Middle frontal gyrus (tissue), 1 donor: Measurements from ENCODE around the gene TUBB2B.

Source experiments
- DNase-seq: peaks from one replicate; pipeline ENCODE4 v3.0.0-alpha.2; 2015; ENCODE audit warnings: low spot score; ENCODE audit errors: extremely low spot score

TUBB2B gene

GRCh38 chr6:3235486-3235885 lies 8.0 kb upstream of the TUBB2B start:
- no peak for DNase-seq

- no peak for DNase-seq
Observed at GRCh38 chr6:3233904-3234303, 6.5 kb upstream of the TUBB2B start.

GRCh38 chr6:3233321-3233720 lies 5.9 kb upstream of the TUBB2B start:
- DNase-seq: no peak

GRCh38 chr6:3232017-3232945 lies 4.8 kb upstream of the TUBB2B start:
- DNase-seq: no peak

- DNase-seq: peak; percentile 66
Observed at GRCh38 chr6:3231247-3232016, 4.0 kb upstream of the TUBB2B start.

- peak; percentile 27 for DNase-seq
Observed at GRCh38 chr6:3230900-3231246, 3.4 kb upstream of the TUBB2B start.

GRCh38 chr6:3230256-3230882 lies 2.9 kb upstream of the TUBB2B start:
- DNase-seq: no peak

- no peak for DNase-seq
Observed at GRCh38 chr6:3229566-3230178, 2.2 kb upstream of the TUBB2B start.

- DNase-seq: no peak
Observed at GRCh38 chr6:3228771-3229565, 1.5 kb upstream of the TUBB2B start.

GRCh38 chr6:3228046-3228671 lies 706 bp upstream of the TUBB2B start:
- DNase-seq: no peak

- DNase-seq: no peak
Observed at GRCh38 chr6:3226481-3227362, 731 bp downstream of the TUBB2B start.

- DNase-seq: no peak
Observed at GRCh38 chr6:3226042-3226441, 1.4 kb downstream of the TUBB2B start.

- no peak for DNase-seq
Observed at GRCh38 chr6:3222506-3223038, 4.9 kb downstream of the TUBB2B start.

- no peak for DNase-seq
Observed at GRCh38 chr6:3221578-3221977, 5.9 kb downstream of the TUBB2B start.

GRCh38 chr6:3220366-3220765 lies 7.1 kb downstream of the TUBB2B start:
- no peak for DNase-seq

GRCh38 chr6:3218266-3218665 lies 9.2 kb downstream of the TUBB2B start:
- no peak for DNase-seq

- DNase-seq: no peak
Observed at GRCh38 chr6:3217286-3217685, 10.2 kb downstream of the TUBB2B start.

GRCh38 chr6:3214898-3215297 lies 12.6 kb downstream of the TUBB2B start:
- DNase-seq: no peak

- no peak for DNase-seq
Observed at GRCh38 chr6:3213334-3213695, 14.1 kb downstream of the TUBB2B start.
